ENCODE data around the gene NLRP10. TPM values are rescaled to one million over a fixed set of nuclear protein-coding genes. Genes with fewer than 3 reads are reported as not detected.

NLRP10 gene
- total RNA-seq (ENCODE audit: unreplicated experiment), result not detected
- long read RNA-seq, result 0 reads

GRCh38 chr11:7965386-7965785, at the start of gene NLRP10:
NLRP10 (minus strand) TSS chr11:7965447; CDS start chr11:7963495, 1,952 bp downstream.
- no peak within 1 kb of the TSS for H3K27ac Mint-ChIP-seq (ENCODE audit: unreplicated experiment)
- no peak within 1 kb of the TSS for H3K4me3 Mint-ChIP-seq (ENCODE audit: unreplicated experiment)
- no peak for DNase-seq
- H3K36me3 Mint-ChIP-seq (ENCODE audit: unreplicated experiment), result peaks cover 3% of the 10 kb centered on the region
- TF ChIP-seq CTCF (IDR thresholded peaks at IDR 0.05; ENCODE audit: partially characterized antibody, unreplicated experiment), result no peak
- peaks cover 4% of the 10 kb centered on the region for H3K9me3 Mint-ChIP-seq (ENCODE audit: unreplicated experiment)
- no peaks in the 10 kb centered on the region for H3K4me1 Mint-ChIP-seq (ENCODE audit: low read depth, unreplicated experiment)
- peaks cover 4% of the 10 kb centered on the region for H3K27me3 Mint-ChIP-seq (ENCODE audit: unreplicated experiment)

GRCh38 chr11:8013833-8014232, 48.6 kb upstream of the NLRP10 start:
- Mint-ChIP-seq H3K36me3 (ENCODE audit: unreplicated experiment) (no peaks in the 10 kb centered on the region), H3K9me3 (ENCODE audit: unreplicated experiment) (no peaks in the 10 kb centered on the region), H3K27ac (ENCODE audit: unreplicated experiment) (no peak overlapping the region), H3K4me1 (ENCODE audit: low read depth, unreplicated experiment) (peaks cover 2% of the 10 kb centered on the region), H3K27me3 (ENCODE audit: unreplicated experiment) (peaks cover 14% of the 10 kb centered on the region), H3K4me3 (ENCODE audit: unreplicated experiment) (no peak overlapping the region)
- no peak for DNase-seq
- no peak for TF ChIP-seq CTCF (IDR thresholded peaks at IDR 0.05; ENCODE audit: partially characterized antibody, unreplicated experiment)

GRCh38 chr11:8011981-8012444, 46.8 kb upstream of the NLRP10 start:
- H3K9me3 Mint-ChIP-seq (ENCODE audit: unreplicated experiment), result no peaks in the 10 kb centered on the region
- H3K4me3 Mint-ChIP-seq (ENCODE audit: unreplicated experiment), result no peak overlapping the region
- peaks cover 5% of the 10 kb centered on the region for H3K27me3 Mint-ChIP-seq (ENCODE audit: unreplicated experiment)
- DNase-seq, result no peak
- no peaks in the 10 kb centered on the region for H3K36me3 Mint-ChIP-seq (ENCODE audit: unreplicated experiment)
- no peak for TF ChIP-seq CTCF (IDR thresholded peaks at IDR 0.05; ENCODE audit: partially characterized antibody, unreplicated experiment)
- H3K4me1 Mint-ChIP-seq (ENCODE audit: low read depth, unreplicated experiment), result no peaks in the 10 kb centered on the region
- no peak overlapping the region for H3K27ac Mint-ChIP-seq (ENCODE audit: unreplicated experiment)

GRCh38 chr11:8011371-8011770, 46.1 kb upstream of the NLRP10 start:
- peaks cover 5% of the 10 kb centered on the region for H3K27me3 Mint-ChIP-seq (ENCODE audit: unreplicated experiment)
- no peak overlapping the region for H3K4me3 Mint-ChIP-seq (ENCODE audit: unreplicated experiment)
- H3K9me3 Mint-ChIP-seq (ENCODE audit: unreplicated experiment), result no peaks in the 10 kb centered on the region
- no peaks in the 10 kb centered on the region for H3K36me3 Mint-ChIP-seq (ENCODE audit: unreplicated experiment)
- TF ChIP-seq CTCF (IDR thresholded peaks at IDR 0.05; ENCODE audit: partially characterized antibody, unreplicated experiment), result no peak
- no peak overlapping the region for H3K27ac Mint-ChIP-seq (ENCODE audit: unreplicated experiment)
- no peaks in the 10 kb centered on the region for H3K4me1 Mint-ChIP-seq (ENCODE audit: low read depth, unreplicated experiment)
- DNase-seq, result no peak

GRCh38 chr11:8009856-8010255, 44.6 kb upstream of the NLRP10 start:
- no peak for DNase-seq
- H3K4me1 Mint-ChIP-seq (ENCODE audit: low read depth, unreplicated experiment), result no peaks in the 10 kb centered on the region
- TF ChIP-seq CTCF (IDR thresholded peaks at IDR 0.05; ENCODE audit: partially characterized antibody, unreplicated experiment), result no peak
- H3K27ac Mint-ChIP-seq (ENCODE audit: unreplicated experiment), result no peak overlapping the region
- no peaks in the 10 kb centered on the region for H3K36me3 Mint-ChIP-seq (ENCODE audit: unreplicated experiment)
- no peak overlapping the region for H3K4me3 Mint-ChIP-seq (ENCODE audit: unreplicated experiment)
- H3K9me3 Mint-ChIP-seq (ENCODE audit: unreplicated experiment), result no peaks in the 10 kb centered on the region
- peaks cover 4% of the 10 kb centered on the region for H3K27me3 Mint-ChIP-seq (ENCODE audit: unreplicated experiment)

All from glutamatergic neuron (in vitro differentiated cells).